ENCODE results near the gene AMZ2.
"Not testable (repeated sequence)": the region's sequence is repeated elsewhere in the genome, so short reads cannot be mapped to it uniquely, and the experiment has no call there.

AMZ2 gene

GRCh38 chr17:68213428-68214411, 34.1 kb upstream of the AMZ2 start:
- DNase-seq = peak in 7 of 42 donors; percentile 23 to 54 (median 43)
- intact Hi-C loops (cut with DNase I) = not testable (repeated sequence)

GRCh38 chr17:68215453-68215852, 32.4 kb upstream of the AMZ2 start:
- intact Hi-C loops (cut with DNase I) = not testable (repeated sequence)

GRCh38 chr17:68219429-68219828, 28.4 kb upstream of the AMZ2 start:
- DNase-seq; intact Hi-C loops (cut with DNase I): not testable (repeated sequence)

More at GRCh38 chr17:68215453-68215852, 32.4 kb upstream of the AMZ2 start:
- DNase-seq = not testable (repeated sequence)

- intact Hi-C loops (cut with DNase I); DNase-seq: not testable (repeated sequence)
Observed at GRCh38 chr17:68220186-68220585, 27.7 kb upstream of the AMZ2 start.

- DNase-seq; intact Hi-C loops (cut with DNase I): not testable (repeated sequence)
Observed at GRCh38 chr17:68220786-68221185, 27.1 kb upstream of the AMZ2 start.

GRCh38 chr17:68221786-68222185, 26.1 kb upstream of the AMZ2 start:
- intact Hi-C loops (cut with DNase I) = no loop called here
- no peak for DNase-seq

GRCh38 chr17:68222606-68223005, 25.2 kb upstream of the AMZ2 start:
- intact Hi-C loops (cut with DNase I) = no loop called here
- no peak for DNase-seq

- DNase-seq; intact Hi-C loops (cut with DNase I): not testable (repeated sequence)
Observed at GRCh38 chr17:68225055-68225454, 22.8 kb upstream of the AMZ2 start.

- intact Hi-C loops (cut with DNase I); DNase-seq: not testable (repeated sequence)
Observed at GRCh38 chr17:68228039-68228680, 19.7 kb upstream of the AMZ2 start.

GRCh38 chr17:68228817-68229570, 18.8 kb upstream of the AMZ2 start:
- intact Hi-C loops (cut with DNase I) = no loop called here

GRCh38 chr17:68229619-68230018, 18.2 kb upstream of the AMZ2 start:
- no peak for DNase-seq
- intact Hi-C loops (cut with DNase I) = no loop called here

More at GRCh38 chr17:68228817-68229570, 18.8 kb upstream of the AMZ2 start:
- peak in 1 of 42 donors; percentile 16 for DNase-seq

GRCh38 chr17:68231131-68231530, 16.7 kb upstream of the AMZ2 start:
- intact Hi-C loops (cut with DNase I); DNase-seq: not testable (repeated sequence)

GRCh38 chr17:68231541-68231940, 16.3 kb upstream of the AMZ2 start:
- intact Hi-C loops (cut with DNase I) = no loop called here

GRCh38 chr17:68232741-68233140, 15.1 kb upstream of the AMZ2 start:
- DNase-seq; intact Hi-C loops (cut with DNase I): not testable (repeated sequence)

More at GRCh38 chr17:68231541-68231940, 16.3 kb upstream of the AMZ2 start:
- DNase-seq = no peak

- intact Hi-C loops (cut with DNase I) = not testable (repeated sequence)
- DNase-seq = peak in 15 of 42 donors; percentile 7 to 70 (median 47)
Observed at GRCh38 chr17:68234726-68235335, 13.0 kb upstream of the AMZ2 start.

- peak in 28 of 42 donors; percentile 11 to 76 (median 49) for DNase-seq
Observed at GRCh38 chr17:68235336-68235791, 12.5 kb upstream of the AMZ2 start.

GRCh38 chr17:68237369-68238163, 10.3 kb upstream of the AMZ2 start:
- DNase-seq = peak in 1 of 42 donors; percentile 14
- intact Hi-C loops (cut with DNase I) = not testable (repeated sequence)

More at GRCh38 chr17:68235336-68235791, 12.5 kb upstream of the AMZ2 start:
- intact Hi-C loops (cut with DNase I) = not testable (repeated sequence)

Data from head of caudate nucleus (tissue), 42 donors.